GM19467 (cell line): ENCODE results near the gene COL27A1.
"Not testable (repeated sequence)": the region's sequence is repeated elsewhere in the genome, so short reads cannot be mapped to it uniquely, and the experiment has no call there.

Source experiments
- ATAC-seq: cut with Tn5 transposase; IDR thresholded peaks from one replicate; pipeline ENCODE4 v1.9.1; 2021; ENCODE audit warnings: mild to moderate bottlenecking, moderate library complexity; ENCODE audit not compliant: unreplicated experiment

The COL27A1 gene

DNA sequence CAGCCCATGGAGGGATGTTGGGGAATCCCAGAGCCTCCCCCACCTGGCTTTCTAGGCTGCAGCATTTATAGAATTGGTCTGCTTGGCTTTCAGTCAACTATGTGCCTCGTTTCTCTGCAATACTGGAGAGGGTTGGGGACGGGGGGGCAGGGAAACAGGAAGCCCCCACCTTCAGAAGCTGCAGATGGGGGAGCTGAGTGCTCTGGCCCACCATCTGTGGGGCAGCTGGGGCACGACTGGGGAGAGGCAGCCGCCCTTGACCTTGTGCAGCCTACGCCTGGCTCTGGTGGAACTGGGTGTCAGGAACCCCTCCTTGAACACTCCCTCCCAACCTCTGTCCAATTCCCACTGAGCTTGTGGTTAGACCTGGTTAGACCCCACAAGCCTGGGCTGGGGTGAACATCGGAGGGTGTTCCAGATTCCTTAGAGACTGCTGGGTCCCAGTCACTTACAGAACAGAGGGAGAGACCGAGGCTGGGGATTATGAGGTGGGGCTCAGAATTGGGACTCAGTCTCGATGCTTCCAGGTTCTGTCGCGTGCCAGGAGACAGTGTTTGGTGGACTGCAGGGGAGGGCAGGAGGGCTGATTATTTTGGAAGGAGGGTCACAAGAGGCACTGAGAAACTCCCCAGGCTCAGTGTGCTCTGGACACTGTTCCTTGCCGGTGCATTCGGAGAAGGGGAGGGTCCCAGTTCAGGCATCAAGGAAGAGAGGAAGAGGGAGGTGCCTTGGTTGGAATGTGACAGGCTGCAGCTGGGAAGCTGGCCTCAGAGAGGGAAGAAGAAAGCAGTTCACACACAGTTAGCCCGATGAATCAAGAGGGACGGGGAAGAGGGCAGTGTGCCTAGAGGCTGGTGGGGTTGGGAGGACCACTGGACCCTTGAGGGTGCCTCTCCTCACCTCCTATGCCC, 25.6 kb downstream of the COL27A1 start:
- no peak for ATAC-seq

DNA sequence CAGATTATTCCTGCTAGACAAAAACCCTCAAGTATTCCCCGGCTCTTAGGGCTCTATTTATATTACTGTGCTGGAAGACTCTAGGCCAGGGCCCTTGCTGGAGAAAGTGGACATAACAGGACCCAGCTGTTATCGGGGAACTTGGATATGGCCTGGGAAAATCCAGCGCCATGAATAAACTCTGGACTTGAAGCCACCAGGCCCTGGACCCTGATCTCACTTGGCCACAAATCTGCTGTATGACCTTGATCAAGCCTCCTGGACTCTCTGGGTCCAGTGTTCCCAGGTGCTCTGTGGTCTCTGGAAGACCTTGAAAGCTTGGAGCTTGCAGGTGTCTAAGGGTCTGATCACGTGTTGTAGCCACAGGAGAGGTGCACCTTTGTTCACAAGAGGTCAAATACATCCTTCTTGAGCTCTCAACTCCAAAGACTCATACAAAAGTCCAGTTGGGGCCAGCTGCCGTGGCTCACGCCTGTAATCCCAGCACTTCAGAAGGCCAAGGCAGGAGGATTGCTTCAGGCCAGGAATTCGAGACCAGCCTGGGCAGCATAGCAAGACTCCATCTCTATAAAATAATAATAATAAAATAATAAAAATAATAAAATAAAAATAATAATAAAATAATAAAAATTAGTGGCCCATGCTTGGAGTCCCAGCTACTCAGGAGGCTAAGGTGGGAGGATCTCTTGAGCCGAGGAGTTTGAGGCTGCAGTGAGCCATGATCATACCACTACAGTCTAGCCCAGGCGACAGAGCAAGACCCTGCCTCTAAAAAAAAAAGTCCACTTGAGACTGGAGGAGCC, 26.5 kb downstream of the COL27A1 start:
- ATAC-seq, result no peak

DNA sequence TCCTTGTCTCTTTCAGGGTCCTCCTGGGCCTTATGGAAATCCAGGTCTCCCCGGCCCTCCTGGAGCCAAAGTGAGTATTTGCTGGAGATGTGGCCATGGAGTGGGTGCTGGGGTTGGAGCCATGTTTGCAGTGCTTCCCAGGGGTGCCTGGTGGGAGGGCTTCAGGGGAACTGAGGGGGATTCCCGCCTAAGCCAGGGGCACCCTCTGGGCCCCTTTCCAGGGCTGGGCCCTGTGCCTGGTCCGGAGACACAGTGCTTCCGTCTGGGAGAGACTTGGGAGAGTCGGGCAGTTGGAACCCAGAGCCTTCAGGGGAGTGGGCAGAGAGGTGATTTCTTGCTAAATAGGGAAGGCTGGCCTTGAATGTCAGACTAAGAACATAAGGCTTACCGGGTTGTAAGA, 27.7 kb downstream of the COL27A1 start:
- ATAC-seq, result no peak

DNA sequence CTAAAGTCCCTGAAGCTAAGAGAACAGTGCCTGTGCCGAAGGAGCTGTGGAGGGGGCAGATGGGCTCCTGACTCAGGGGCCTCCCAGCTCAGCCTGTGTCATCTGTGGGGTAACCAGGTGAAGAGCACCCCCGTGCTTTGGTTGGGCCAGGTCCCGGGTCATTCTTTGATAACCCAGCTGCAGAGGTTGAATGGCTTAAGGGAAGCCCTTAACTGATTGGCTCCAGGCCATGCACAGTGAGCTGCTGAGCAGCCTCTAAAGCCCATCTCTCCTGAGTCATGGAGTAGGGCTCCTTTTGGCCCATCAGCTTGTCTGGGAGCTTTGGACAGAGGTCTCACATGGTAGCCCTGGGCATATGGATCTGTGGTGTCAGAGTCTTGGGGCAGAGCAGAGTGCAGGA, 28.7 kb downstream of the COL27A1 start:
- no peak for ATAC-seq

DNA sequence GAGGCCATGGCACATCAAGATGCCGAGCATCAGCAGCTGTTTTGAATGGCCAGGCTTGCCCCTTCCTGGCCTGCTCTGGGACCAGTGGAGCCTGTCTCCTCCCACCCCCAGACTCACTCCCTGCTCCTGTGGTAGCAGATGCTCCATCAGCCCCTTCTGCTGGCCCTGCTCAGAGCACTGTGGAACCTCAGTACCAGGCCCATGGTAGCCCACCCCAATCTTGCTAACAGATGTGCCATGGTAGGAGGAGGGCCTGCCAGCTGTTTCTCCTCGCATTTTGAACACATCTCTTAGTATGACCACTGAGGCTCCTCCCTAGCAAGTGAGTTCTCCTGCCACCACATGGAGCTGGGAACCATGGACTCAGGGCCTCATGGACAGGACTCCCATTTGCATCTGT, 29.5 kb downstream of the COL27A1 start:
- ATAC-seq, result no peak

DNA sequence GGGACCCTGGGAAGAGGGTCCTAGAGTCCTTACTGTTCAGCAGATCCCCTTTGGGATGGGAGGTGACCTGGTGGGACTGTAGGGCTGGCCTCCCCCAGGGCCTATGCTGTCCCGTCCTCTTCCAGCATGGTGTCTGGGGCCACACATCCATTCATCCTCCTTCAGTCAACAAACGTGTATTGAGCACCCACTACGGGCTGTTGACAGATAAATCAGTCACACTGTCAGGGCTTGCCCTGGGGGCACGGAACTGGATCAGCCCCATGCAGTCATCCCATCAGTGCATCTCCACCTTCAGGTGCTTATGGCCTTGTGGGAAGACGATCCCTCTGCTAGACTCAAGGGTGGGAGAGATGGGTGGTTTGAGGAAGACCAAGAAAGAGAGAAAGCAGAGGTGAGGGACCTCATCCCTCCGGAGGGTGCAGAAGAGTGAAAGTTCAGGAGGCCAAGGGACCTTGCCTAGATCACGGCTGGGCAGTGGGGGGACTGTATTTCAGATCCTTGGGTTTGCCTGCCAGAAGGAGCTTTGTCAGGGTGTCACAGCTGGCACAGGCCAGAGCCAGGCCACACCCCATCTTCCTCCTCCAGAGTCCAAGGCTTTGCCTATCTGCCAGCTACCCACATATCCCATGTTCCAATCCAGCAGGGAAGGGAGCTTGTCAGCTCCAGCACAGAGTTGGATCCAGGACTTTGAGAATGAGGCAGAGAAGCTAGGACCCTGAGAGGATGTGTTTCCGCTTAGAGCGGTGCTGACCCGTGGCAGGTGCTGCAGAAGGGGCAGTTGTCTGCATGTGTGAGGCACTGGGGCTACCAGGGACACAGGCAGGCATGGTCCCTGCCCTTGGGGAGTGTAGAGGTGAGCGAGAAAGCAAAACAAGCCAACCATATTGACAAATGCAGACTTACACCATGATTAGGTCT, 30.5 kb downstream of the COL27A1 start:
- no peak for ATAC-seq

DNA sequence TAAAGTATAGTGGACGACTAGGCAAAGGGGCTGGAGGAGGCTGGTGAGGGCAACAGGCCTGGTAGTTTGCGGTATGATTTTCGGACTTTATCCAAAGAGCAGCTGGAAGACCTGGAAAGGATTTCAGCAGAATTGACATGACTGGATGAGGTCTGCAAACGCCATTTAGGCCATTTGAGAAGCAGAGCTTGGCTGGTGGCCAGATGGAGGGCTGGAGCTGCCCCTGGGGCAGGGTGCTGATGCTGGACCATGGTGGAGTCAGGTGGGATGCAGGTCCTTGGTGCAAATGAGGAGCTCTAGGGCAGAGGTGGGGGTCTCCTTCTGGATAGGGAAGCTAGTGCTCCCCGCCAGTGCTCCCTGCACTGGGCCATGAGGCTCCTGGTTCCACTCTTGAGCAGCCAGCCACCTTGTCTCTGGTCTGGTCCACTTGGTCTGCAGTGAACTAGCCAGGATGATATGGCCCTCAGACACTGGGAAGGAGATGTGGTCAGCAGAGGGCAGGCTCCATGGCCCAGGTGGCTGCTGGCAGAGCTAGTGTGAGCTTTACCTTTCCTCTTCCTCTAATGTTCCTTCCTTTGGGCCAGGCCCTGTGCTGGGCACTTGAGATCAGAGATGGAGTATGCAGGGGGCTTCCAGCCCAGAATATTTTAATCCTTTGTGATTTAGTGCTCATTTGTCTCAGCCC, 31.4 kb downstream of the COL27A1 start:
- no peak for ATAC-seq

DNA sequence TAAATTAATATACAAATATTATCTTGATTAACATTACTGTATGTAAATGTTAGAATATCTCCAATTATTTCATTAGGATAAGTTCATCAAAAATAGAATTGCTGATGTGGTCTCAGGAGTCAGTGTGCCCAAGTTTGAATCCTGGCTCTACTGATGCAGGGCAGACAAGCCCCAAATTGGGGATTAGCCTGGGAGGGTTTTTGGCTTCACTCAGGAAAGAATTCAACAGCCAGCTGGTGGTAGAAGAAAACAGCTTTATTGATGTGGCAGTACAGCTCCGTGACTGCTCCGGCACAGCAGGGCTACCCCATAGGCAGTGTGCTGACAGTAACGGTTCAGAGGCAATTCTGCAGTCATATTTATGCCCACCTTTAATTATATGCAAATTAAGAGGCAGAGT, 32.5 kb downstream of the COL27A1 start:
- ATAC-seq, result no peak

DNA sequence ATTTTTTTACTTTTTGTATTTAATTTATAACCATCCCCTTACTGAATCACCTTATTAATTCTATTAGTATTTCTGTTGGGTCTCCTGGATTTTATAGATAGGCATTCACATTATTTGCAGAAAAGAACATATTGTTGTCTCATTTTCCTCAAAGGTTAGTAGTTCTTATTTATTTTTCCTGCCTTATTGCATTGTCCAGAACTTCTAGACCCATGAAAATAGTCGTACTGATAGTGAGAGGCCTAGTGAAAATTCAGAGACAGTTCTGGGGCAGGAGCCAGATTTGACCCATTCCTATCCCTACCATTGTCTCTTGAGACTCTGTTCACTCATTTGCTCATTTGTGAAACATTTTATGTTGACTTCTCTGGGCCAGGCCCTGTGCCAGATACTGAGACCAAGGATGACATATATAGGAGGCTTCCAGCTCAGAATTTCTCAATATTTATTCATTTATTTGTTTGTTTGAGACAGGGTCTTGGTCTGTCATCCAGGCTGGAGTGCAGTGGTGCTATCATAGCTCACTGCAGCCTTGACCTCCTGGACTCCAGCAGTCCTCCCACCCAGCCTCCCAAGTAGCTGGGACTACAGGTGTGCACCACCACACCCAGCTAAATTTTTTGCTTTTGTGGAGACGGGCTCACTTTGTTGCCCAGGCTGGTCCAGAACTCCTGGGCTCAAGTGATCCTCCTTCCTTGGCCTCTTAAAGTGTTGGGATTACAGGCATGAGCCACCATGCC, 34.7 kb downstream of the COL27A1 start:
- no peak for ATAC-seq

DNA sequence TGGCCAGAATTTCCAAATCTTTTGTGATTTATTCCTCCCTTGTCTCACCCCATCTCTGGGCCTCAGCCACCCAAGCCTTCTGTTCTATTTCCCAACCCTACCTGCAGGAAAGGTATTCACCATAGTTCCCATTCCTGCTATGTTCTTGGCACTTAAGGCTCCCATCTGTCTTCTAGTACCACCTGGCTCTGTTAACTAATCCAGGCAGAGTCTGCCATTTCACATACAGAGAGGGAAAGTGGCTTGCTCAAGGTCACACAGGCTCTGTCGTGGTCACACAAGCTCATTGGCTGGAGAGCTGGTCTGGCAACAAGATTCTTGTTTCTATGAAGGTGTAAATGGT, 35.2 kb downstream of the COL27A1 start:
- no peak for ATAC-seq

DNA sequence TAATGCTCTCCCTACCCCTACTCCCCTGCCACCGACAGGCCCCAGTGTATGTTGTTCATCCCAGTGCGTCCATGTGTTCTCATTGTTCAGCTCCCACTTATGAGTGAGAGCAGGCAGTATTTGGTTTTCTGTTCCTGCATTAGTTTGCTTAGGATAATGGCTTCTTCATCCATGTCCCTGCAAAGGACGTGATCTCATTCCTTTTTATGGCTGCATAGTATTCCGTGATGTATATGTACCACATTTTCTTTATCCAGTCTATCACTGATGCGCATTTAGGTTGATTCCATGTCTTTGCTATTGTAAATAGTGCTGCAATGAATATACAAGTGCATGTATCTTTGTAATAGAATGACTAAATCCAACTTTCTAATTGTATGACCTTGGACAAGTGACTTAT, 36.1 kb downstream of the COL27A1 start:
- ATAC-seq, result not testable (repeated sequence)

DNA sequence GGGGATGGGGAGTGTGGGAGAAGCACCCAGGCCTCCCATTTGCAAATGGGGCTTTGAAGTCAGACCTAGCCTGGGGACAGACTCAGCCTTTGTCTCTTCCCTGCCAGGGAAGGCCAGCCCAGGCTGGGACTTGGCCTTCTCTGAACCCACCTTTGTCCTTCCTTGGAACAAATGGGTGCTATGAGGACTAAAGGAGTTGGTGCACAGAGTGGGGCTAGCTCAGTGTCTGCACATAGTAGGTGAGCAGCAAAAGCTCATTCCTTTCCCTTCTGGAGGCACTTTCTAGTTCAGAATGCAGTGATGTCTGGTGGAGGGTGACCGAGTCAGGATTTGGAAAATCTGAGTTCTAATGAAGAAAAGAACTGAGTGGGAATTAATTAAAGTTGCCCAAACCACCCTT, 37.2 kb downstream of the COL27A1 start:
- ATAC-seq, result no peak

DNA sequence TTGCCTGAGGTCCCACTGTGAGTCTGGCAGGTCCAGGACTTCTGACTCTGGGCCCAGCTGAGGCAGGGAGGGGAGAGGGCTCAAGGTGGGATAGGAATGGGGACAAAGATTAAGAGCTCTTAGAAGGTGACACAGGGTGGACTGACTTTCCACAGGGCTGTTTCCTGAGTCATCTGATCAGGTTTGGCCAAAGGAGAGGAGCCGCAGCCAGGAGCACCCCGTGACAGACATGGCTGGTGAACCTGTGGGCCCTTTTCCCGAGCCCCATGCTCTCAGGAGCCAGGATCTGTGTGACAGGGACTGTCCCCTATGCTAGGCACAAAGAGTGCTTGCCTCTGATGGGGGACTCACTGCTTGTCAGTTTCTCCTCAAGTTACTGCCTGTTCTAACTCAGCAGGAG, 37.8 kb downstream of the COL27A1 start:
- ATAC-seq, result no peak

DNA sequence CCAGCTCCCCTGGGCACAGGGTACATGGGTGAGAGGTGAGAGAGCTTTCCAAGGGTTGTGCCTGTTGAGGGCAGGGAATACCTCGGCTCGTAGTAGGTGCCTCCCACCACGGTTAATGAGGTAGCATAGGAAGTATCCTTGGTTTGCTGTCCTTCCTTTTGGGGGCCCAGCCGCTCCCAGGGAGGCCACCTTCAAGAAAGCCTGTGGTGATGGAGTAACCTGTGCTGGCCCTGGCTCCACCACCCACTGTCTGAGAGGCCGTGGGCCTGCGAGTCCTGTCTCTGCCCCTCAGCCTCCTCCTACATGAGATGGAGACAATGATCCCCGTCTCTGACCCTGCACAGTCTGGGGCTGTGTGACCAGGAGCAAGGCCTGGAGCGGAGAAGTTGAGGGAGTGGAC, 40.8 kb downstream of the COL27A1 start:
- no peak for ATAC-seq

DNA sequence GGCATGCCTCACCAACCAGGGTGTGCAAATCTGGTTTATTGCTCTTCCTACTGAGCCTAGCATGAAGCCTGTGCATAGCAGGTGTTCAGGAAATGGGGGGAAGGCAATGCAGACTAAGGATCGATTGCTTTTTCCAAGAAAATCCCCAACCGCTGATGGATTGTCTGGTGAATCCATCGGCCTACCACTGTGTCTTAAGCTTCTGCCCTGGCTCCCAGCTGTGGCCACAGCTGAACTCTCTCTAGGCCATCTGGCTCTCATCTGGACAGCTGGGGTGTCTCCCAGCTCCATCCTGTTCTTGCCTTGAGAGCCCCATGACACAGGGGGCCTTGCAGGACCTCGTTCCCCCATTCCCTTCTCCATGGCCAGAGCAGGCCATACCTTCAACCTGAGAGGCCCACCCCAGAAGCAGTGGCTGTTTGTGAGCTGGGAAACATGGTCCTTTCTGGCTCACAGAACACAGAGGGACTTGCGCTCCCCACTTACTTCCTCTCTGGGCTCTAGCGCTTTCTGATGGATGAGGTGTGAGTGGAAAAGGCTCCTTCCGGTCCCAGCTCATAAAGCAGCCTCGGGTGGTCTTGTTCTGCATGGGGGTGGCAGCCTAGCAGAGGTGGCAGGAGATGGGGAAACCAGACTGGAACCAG, 41.8 kb downstream of the COL27A1 start:
- ATAC-seq, result no peak

DNA sequence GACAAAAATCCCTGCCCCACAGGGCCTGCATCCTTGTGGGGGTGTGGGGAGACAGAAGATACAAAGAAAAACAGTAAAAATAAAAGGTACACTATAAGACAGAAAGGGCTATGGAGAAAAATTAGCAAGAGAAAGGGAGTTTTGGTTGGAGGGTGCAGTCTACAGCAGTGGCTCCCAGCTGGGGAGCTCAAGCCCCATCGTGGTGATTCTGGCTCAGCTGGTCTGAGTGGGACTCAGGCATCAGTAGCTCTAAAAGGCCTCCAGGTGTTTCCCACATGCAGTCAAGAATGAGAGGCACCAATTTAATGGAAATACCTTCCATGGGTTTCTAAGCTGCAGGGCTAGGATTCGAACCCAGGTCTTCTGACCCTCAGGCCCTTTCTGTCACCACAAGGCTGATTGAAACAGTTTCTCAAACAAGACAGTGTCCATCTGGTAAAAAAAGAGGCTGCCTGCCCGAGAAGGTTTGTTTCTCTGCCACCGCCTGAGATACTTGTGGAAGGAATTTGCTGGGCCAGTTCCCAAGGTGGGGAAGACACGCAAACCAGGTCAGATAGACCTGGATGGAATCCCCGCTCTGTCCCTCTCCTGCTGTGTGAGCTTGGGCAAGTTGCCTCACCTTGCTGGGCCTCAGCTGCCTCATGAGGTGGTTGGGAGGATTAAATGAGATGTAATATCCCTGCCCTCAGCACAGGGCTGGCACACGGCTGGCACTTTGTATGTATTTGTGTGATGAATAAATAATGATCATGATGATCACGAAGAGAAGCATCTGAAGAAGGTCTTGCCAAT, 43.1 kb downstream of the COL27A1 start:
- no peak for ATAC-seq

DNA sequence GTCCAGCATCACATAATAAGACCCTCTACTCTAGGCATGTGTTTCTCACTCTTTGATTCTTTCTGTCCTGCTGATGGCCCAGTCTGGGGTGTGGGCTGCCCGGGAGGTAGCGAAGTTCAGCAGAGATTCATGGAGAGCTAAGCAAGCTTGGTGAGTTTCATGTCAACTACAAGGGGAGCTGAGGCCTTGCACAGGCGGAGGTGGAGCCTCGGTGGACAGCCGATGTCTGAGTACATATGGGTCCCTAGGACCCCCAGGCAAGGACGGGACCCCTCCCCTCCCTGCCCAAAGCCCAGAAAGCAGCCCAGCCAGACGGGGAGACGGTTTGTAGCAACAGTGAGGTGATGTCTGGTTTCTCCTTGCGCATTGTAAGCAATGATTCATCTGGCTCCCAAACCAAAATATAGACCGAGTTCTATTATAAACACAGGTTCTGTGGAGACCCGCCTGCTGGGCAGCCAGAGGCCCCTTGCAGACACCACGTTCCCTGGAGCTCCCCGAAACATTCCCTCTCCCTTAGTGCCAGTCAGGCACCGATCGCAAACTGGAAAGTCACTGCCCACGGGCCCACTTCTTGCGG, 45.5 kb downstream of the COL27A1 start:
- ATAC-seq, result no peak

DNA sequence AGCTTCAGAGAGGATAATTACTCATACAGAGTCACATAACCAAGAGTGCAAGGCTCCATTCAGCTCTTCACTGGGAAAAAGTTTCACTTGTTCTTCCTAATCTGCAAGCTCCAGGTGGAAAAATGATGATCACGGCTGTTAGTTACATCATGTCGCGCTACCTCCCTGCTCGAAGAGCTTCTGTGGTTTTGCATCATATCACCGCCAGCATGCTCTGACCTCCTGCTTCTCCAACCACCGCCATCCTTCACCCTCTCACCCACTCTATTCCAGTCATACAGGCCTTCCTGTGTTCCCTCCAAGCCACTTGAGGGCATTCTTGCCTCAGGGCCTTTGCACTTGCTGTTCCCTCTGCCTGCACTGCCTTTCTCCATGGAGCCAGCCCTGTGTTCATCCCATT, 47.1 kb downstream of the COL27A1 start:
- ATAC-seq, result no peak
